Activated CD4-positive, alpha-beta T cell treated with anti-CD3 and anti-CD28 coated beads for 24 hours (primary cell): ENCODE data around the gene SLC1A7.

ENCODE experiments used
- DNase-seq, 2 donors: peaks; one replicate each; pipeline ENCODE4 v3.0.0-alpha.2; 2020; ENCODE audit warnings: low read depth in 2 of 2

The SLC1A7 gene

DNA sequence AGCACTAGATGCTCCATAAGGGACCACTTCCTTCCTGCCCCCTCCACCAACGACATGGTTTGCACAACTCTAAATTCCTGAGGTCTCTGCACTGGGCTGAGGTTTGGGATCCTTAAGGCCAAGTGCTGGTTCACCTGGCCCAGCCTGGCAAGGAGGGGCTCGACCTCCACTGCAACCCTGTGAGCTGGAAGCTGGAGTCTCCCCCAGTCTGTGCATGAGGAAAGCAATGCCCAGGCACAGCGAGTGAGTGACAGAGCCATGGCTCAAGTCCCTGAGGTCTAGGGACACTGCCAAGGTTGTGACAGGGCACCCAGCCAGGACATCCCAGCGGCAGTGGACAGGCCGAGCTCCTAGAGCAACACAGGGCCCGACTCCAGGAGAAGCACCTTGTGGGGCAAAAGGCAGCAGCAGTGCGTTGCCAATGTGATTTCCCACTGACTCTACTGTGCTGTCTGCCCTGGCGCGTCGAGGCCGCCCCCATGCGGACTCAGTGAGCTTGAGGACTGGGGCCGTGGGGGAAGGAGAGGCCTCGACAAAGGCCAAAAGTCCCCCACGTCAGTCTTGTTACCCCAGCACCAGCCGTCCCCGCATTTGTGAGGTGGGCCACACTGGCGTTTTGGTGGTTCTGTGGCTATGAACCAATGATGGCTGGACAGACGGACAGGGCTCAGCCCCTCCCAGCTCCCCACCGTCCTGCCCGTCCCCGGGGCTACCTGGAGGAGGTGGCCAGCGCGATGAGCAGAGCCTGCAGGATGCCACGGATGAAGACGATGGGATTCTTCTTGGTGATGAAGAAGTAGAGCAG is 50.4 kb downstream of the SLC1A7 start:
- no peak for DNase-seq

DNA sequence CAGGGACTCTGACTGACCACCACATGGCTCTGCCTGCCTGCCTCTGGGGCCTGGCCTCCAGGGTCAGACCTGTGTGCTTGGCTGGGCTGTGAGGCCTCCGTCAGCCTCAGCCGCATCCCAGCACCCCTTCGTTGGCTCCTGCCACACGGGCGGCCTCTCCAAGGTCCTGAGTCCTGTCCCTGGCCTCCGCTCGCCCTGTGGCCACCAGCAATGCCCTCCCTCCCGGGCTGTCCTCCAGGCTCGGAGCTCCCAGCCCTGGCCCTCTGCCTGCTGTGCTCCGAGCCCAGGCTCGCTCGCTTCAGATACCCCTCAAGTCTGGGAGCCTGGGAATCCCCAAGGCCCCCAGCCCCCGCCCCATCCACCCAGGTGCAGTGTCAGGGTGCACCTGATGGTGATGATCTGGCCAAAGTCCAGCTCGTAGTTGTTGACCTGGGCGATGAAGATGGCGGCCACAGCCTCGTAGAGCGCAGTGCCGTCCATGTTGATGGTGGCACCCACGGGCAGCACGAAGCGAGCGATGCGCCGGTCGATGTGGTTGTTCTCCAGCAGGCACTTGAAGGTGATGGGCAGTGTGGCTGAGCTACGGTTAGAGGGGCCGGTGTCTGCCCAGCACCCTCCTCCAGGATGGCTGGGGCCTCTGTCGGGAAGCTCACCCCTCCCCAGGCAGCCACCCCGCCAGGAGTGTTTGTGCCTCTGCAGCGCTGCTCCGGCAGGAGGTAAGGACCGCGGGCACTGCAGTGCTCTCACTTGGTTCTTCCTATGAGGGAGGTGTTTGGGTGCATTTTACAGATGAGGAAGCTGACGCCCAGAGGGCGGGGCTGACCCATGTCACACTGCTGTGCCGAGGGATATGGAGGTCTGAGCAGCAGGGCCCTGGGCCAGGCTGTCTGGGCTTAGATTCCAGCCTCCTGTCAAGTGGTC is 52.0 kb downstream of the SLC1A7 start:
- no peak for DNase-seq

DNA sequence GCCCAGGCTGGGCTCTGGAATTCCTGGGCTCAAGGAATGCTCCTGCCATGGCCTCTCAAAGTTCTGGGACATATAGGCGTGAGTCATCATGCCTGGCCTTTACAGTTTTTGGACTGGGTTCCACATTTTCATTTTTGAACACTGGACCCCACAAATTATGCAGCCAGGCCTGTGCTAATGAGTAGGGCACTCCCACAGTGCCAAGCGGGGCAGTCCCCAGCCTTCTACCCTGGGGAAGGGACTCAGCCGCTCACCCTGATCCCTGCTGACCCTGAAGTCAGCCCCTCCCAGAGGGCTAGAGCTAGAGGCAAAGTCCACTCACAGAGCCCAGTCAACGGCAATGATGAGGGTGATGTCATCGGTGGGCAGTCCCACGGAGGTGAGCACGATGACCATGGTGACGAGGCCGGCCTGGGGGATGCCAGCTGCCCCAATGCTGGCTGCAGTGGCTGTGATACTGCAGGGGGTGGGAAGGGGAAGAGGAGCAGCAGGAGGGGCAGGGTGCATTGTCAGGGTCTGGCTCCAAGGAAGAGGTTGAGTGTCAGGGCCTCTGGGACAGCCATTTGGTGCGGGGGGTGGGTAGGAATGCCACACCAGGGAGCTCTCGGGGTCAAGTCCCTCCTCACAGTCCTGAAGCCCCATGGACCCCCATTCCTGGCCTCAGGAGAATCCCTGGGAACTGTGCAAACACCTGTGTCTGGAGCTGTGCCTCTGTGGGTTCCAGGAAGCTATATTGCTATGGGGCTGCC is 52.8 kb downstream of the SLC1A7 start:
- no peak for DNase-seq

DNA sequence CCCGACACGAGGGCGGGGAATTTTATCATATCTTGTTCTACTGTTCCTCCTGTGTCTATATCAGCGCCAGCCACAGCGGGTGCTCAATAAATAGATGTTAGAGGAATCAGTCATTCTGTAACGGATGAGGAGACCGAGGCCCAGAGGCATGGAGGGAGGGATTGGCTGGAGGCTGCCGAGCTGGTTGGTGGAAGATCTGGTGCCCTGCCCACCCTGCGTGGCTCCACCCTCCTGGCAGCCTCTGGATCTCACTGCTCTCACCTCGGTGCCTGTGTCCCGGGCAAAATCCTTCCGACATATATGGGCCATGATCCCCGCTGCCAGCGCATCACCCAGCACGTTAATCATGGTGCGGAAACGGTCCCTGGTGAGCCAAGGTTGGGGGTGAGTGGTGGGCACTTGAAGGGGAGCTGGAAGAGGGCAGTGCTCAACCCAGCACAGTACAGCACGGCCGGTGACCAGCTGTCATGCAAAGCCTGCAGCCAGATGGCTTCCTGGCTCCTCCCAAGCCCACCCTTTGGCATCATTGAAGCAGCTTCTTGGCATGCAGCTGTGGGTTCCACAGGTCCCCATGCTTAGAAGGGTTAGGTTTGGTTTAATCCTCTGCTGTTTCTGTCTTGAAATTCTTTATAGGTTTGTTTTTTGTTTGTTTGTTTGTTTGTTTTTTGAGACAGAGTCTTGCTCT is 53.7 kb downstream of the SLC1A7 start:
- no peak for DNase-seq

DNA sequence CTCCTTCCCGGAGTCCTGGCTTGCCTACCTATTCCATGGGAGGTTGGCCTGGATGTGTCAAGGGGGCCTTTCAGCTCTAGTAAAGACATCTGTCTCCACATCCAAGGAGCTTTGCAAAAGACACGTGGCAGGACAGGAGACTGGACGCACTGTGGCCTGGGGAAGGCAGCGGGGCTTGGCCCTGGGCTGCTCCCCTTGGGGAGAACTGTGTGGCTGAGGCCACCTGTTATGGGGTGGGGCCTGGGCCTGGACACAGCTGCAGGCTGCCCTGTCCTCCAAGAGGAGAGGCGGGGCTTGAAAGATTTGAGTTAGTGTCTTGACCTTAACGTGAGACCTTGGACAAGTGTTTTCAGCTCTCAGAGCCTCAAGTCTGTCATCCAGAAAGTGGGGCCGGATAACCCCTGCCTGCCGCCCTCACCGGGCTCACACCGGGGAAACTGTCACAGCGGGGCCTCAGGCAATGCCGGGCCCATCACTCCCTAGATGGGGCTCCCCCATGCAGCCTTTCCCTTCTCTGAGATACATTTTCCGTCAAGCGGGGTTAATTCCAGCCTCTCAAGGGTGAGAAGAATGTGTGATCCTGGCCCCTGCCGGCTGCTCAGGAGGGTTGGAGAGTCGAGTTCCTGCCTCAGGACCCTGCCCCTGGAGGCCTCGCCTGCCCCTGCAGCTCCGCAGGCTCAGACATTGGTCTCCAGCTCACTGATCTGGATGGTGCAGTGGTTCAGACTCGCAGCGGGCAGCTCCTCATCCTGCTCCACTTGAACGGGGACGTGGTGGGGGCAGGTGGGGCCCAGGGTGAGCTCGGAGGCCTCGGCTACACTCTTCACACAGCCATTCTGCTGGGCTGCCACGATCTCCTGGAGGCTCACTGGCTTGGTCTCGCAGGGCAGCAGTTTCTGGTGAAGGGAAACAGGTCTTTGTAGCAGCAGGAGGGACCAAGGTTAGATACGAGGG is 54.8 kb downstream of the SLC1A7 start:
- no peak for DNase-seq

DNA sequence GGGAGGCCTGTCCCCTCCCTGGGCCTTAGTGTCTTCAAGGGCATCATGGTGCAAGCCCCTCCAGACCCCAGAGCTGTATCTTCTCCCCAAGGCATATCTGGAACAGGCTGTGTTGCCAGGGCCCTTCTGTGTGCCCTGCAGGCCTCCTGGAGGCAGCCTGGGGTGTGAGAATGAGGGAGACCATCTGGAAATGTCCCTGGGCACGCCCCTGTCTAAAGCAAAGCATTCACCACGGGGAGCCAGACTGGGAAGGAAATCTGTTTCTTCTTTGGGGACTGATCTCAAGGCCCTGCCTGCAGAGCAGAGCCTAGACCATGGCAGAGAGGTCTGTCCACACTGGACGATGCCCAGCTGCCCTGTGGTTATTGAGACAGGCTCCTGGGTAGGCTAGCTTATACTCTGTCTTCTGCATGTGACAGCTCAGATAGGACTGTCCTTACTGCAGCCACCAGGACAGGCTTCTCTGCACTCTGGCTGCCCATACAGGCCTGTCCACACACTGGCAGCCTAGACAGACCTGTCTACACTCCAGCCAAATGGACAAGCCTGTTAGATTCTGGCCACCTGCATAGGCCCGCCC is 55.9 kb downstream of the SLC1A7 start:
- no peak for DNase-seq

DNA sequence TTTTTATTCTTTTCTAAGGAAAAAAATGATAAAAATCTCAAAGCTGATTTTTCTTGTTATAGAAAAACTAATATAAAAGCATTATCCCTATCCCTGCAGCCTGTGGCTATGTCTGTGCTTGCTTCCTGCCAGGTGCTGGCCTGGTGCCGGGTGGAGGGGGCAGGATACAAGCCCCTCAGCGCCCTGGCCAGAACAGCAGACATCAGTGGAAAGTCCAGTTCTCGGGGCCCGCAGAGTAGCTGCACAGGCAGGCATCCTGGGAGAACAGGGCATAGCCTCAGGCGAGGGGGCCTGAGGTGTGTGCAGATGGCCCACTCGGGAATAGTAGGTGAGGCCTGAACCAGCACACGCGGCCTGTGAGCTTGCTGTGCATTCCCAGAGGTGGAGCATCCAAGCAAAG is 57.0 kb downstream of the SLC1A7 start:
- DNase-seq = no peak

DNA sequence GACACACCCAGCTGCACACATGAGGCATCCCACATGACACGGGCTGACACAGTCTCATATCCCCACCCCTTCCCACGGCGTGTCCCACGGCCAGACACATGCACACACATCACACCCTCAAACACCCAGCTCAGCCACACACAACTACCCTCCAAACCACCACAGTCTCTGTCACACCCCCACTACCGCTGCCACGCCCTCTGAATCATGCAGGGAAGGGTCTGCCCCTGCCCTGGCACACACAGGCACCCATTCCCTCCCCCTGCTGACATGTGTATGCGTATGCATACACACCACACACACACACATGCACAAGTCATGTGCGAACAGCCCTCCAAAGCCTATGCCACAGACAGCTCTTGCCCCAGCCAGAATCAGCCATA is 57.9 kb downstream of the SLC1A7 start:
- DNase-seq = no peak

DNA sequence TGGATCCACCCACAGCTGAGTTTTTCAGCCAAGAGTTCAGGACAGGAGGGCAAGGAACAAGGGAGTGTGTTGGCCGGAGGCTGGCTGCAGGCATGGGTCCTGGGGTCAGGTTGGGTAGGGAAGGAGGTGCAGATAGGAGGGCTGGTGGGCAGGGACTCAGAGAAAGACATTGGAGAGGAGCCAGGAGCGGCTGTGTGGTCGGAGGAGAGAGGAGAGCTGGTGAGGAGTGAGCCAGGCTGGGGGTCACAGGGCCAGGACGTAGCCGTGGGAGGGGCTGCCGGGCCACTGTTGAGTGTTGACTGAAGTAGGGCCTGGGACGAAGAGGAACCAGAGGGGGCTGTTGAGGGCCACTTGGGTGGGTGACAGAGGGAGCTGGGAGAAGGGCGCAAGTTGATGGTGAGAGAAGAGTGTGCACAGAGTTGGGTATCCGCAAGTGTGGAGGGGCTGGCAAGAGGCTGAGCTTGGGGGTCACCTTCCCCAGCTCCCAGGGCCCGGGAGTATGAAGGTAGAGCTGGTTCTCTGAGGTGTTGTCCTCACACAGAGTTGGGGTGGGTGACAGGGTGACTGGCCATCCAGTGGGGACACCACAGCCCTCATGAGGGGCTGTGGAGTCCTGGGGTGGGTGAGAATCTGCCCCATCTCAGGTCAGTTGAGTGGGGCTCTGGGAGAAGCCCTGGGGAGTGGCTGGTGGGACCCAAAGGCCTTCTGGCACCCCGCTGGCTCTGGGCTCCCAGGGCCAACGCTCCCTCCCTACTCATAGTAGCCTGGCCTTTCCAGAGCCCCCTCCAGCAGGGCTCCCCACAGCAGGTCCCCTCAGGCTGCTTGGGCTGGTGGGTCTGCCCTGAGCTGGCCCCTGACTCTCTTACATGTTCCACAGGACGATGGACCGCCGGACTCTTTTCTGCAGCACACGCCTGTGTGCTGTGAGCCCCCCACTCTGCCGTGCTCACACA is 58.5 kb downstream of the SLC1A7 start:
- no peak for DNase-seq

DNA sequence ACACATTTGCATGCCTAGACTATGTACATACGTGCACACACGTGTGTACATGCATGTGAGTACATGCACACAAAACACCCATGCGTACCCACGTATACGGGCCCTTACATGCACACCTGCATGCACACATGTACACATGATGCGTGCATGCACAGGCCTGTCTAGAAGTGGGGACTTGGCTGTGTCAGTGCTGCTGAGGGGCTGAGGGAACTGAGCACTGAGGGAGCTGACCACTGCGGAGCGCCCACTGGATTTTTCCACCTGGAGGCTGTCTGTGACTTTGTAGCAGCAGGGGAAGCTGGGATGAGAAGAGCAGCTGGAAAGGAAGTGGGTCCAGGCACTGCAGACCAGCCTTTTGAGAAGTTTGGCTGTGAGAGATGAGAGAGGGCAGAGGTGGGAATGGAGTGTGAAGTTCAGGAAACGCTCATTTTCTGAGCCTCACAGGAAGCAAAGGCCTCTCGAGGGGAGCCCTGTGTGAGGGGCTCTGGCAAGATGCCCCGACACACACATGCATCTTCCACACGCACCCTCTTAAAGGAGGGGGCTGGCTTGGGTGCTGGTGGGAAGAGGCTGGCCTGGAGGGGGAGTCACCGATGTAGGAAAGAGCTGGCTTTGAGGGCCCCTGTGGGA is 59.5 kb downstream of the SLC1A7 start:
- no peak for DNase-seq

DNA sequence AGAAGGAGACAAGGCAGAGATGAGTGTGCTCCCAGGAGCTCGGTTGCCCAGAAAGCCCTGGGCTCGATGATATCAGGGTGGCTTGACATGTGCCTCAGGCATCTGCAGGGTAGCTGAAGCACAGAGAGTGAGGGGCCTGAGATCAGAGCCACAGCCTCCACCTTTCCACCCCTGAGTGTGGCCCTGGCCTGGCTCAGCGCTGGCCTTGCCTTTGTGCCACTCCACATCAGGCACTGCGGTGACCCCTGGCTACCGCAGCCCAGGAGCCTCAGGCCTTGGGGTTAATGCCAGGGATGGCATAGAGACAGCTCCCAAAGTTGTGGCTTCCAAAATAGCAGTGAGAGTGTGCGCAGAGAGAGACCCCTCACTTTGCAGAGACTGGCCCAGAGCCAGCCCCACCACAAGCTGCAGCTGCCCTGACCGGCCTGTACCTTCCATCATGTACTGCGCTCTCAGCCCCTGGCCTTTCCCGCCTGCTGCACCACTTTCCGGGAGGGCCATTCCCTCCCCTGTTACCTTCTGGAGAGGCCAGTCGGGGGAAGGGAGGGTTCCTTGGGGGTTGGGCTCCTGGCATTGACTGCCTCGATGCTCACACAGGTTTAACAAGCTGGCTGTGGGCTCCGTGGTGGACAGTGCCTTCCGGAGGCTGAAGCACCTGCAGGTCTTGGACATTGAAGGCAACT is 60.9 kb downstream of the SLC1A7 start:
- DNase-seq = no peak

DNA sequence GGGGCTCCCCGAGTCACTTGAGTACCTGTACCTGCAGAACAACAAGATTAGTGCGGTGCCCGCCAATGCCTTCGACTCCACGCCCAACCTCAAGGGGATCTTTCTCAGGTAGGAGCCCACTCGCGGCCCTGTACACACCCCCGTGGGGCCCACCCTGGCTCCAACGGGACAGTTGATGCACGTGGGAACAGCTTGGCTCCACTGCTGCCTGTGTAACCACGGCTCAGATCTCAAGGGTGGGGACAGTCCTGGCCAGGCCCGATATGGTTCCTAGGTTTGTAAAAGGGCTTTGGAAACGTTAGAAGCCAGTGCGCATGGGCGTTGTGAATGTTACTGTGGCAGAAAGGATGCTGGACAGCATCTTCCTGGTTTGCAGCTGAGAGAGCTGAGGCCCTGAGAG is 61.7 kb downstream of the SLC1A7 start:
- no peak for DNase-seq

DNA sequence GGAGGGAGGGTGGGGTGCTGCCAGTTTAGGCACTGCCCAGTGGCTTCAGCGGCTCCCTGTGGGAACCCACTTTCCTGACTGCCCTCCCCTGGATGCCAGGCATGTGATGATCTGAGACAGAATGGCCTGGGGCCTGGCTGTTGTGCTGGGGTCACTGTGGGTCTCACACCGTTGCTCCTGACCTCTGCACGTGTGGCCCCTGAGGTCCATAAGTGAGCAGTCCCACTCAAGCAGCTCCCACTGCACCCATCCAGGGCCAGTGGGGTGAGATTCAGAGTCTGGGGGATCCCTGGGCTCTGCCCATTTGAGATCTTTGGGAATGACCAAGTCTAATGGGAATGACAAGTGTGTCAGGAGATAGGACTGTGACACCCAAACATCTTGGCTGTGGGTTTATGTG is 62.4 kb downstream of the SLC1A7 start:
- no peak for DNase-seq

DNA sequence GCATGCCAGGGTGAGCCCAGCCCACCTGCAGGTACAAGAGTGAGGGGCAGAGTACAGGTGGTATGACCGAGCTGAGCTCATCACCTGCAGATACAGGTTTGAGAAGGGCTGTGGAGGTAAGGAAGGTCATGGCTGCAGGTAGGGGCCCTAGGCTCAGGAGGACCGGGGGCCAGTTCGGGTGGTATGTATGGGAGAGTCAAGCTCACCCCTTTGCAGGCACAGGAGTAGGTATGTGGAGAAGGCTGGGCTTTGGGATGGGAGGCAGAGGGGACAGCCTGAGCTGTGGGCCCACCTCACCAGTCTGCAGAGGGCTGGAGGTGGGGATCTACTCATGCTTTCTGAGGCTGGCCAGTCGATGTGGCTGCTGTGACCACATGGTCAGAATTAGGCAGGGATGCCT is 63.2 kb downstream of the SLC1A7 start:
- no peak for DNase-seq

DNA sequence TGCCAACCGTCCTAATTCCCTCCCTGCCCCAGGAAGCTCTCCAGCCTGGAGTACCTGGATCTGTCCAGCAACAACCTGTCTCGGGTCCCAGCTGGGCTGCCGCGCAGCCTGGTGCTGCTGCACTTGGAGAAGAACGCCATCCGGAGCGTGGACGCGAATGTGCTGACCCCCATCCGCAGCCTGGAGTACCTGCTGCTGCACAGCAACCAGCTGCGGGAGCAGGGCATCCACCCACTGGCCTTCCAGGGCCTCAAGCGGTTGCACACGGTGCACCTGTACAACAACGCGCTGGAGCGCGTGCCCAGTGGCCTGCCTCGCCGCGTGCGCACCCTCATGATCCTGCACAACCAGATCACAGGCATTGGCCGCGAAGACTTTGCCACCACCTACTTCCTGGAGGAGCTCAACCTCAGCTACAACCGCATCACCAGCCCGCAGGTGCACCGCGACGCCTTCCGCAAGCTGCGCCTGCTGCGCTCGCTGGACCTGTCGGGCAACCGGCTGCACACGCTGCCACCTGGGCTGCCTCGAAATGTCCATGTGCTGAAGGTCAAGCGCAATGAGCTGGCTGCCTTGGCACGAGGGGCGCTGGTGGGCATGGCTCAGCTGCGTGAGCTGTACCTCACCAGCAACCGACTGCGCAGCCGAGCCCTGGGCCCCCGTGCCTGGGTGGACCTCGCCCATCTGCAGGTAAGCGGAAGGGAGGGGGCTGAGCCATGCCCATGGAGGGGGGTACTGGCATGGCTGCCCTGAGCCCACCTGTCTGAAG is 63.9 kb downstream of the SLC1A7 start:
- DNase-seq = no peak

DNA sequence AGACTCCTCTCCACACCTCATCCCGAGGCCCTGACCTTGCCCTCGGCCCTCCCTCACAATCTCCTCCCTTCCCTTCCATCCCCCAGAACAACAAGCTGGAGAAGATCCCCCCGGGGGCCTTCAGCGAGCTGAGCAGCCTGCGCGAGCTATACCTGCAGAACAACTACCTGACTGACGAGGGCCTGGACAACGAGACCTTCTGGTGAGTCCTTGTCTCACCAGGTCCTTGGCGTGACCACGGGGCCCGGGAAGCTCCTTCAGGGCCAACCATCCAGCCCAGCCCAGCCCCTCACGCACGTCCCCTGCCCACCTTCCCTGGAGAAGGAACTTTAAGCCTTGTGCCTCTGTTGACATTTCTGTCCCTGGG is 64.9 kb downstream of the SLC1A7 start:
- DNase-seq = no peak
